HEK293 (cell line): ENCODE results near the gene WAPL.
"Not testable (repeated sequence)": the region's sequence is repeated elsewhere in the genome, so short reads cannot be mapped to it uniquely, and the experiment has no call there.

ENCODE experiments used
- CTCF ChIA-PET: fragments of 350-600 bp; formaldehyde crosslinking; extraction: SDS; loops from one replicate; lab custom pipeline; 2021; ENCODE audit warnings: antibody characterized with exemption; lab: Yijun Ruan, JAX
- POLR2A ChIA-PET: fragments of 300-600 bp; formaldehyde crosslinking; extraction: SDS; loops from one replicate; lab custom pipeline; 2020; ENCODE audit warnings: antibody characterized with exemption, inconsistent platforms; lab: Yijun Ruan, JAX
- H3K27ac ChIP-seq: fragments of 200-500 bp; sonication (Bioruptor generic); 2 replicates; pipeline ENCODE4 v1.5.1; 2014; ENCODE audit warnings: low read depth, low read length, control low read depth, inconsistent platforms; ENCODE audit errors: extremely low read depth
- H3K36me3 ChIP-seq, 2 experiments: fragments of 200-500 bp in 1 of 2; sonication (Bioruptor generic) in 1 of 2; 1 replicate in 1 of 2; 2 replicates in 1 of 2; pipeline ENCODE4 v1.5.1; 2014 to 2017; ENCODE audit warnings: inconsistent platforms in 2 of 2, low read length in 2 of 2; ENCODE audit not compliant: control insufficient read depth in 2 of 2, insufficient read depth in 1 of 2
- H3K4me1 ChIP-seq: fragments of 200-500 bp; sonication (Bioruptor generic); 2 replicates; pipeline ENCODE4 v1.5.1; 2014; ENCODE audit warnings: mild to moderate bottlenecking, low read length, inconsistent platforms; ENCODE audit not compliant: control insufficient read depth, insufficient read depth
- H3K4me3 ChIP-seq: 2 replicates; pipeline ENCODE4 v1.5.1; 2011; ENCODE audit warnings: low read depth, mild to moderate bottlenecking, control low read depth, low read length, moderate library complexity
- H3K9me3 ChIP-seq: fragments of 200-500 bp; sonication (Bioruptor generic); 2 replicates; pipeline ENCODE4 v1.5.1; 2014; ENCODE audit warnings: low read depth, low read length, inconsistent platforms; ENCODE audit not compliant: control insufficient read depth, insufficient read depth
- ATF2 ChIP-seq: fragments of 450-650 bp; formaldehyde crosslinking; IDR thresholded peaks from 2 replicates; pipeline ENCODE4 v1.5.1; 2016; ENCODE audit warnings: missing biosample characterization, missing genetic modification characterization, low read depth
- HIC1 ChIP-seq: fragments of 450-650 bp; formaldehyde crosslinking; IDR thresholded peaks from 2 replicates; pipeline ENCODE4 v1.5.1; 2016; ENCODE audit warnings: missing biosample characterization, missing genetic modification characterization
- IKZF3 ChIP-seq: fragments of 450-650 bp; IDR thresholded peaks from 2 replicates; pipeline ENCODE4 v1.5.0; 2018; ENCODE audit warnings: missing biosample characterization, mild to moderate bottlenecking, missing genetic modification characterization, moderate library complexity
- MZF1 ChIP-seq: fragments of 450-650 bp; formaldehyde crosslinking; IDR thresholded peaks from 2 replicates; pipeline ENCODE4 v1.5.1; 2017; ENCODE audit warnings: missing biosample characterization, missing genetic modification characterization, borderline replicate concordance
- REPIN1 ChIP-seq: fragments of 450-650 bp; formaldehyde crosslinking; IDR thresholded peaks from 2 replicates; pipeline ENCODE4 v1.5.1; 2017; ENCODE audit warnings: missing biosample characterization, missing genetic modification characterization, low read depth
- SALL2 ChIP-seq: fragments of 450-650 bp; formaldehyde crosslinking; IDR thresholded peaks from 2 replicates; pipeline ENCODE4 v1.5.0; 2017; ENCODE audit warnings: missing biosample characterization, mild to moderate bottlenecking, missing genetic modification characterization, borderline replicate concordance
- SETDB1 ChIP-seq: IDR thresholded peaks from one replicate; pipeline ENCODE4 v1.6.1; 2017; ENCODE audit warnings: mild to moderate bottlenecking, low read length, moderate library complexity, mixed read lengths; ENCODE audit not compliant: insufficient read length
- SP2 ChIP-seq: fragments of 450-650 bp; formaldehyde crosslinking; IDR thresholded peaks from 2 replicates; pipeline ENCODE4 v1.5.1; 2016; ENCODE audit warnings: missing biosample characterization, missing genetic modification characterization
- ZIC2 ChIP-seq: fragments of 450-650 bp; formaldehyde crosslinking; IDR thresholded peaks from 2 replicates; pipeline ENCODE4 v1.5.1; 2016; ENCODE audit warnings: missing biosample characterization, missing genetic modification characterization
- ZNF121 ChIP-seq: fragments of 450-650 bp; formaldehyde crosslinking; IDR thresholded peaks from 2 replicates; pipeline ENCODE4 v1.5.1; 2016; ENCODE audit warnings: missing biosample characterization, missing genetic modification characterization
- ZNF157 ChIP-seq: fragments of 450-650 bp; formaldehyde crosslinking; IDR thresholded peaks from 2 replicates; pipeline ENCODE4 v1.5.1; 2016; ENCODE audit warnings: missing biosample characterization, missing genetic modification characterization
- ZNF174 ChIP-seq: fragments of 450-650 bp; formaldehyde crosslinking; IDR thresholded peaks from 2 replicates; pipeline ENCODE4 v1.5.0; 2017; ENCODE audit warnings: missing biosample characterization, mild to moderate bottlenecking, missing genetic modification characterization
- ZNF175 ChIP-seq: fragments of 450-650 bp; formaldehyde crosslinking; IDR thresholded peaks from 2 replicates; pipeline ENCODE4 v1.5.1; 2016; ENCODE audit warnings: missing biosample characterization, missing genetic modification characterization
- ZNF23 ChIP-seq: fragments of 450-650 bp; formaldehyde crosslinking; IDR thresholded peaks from 2 replicates; pipeline ENCODE4 v1.5.1; 2016; ENCODE audit warnings: missing biosample characterization, missing genetic modification characterization, borderline replicate concordance
- ZNF266 ChIP-seq: fragments of 450-650 bp; formaldehyde crosslinking; IDR thresholded peaks from 2 replicates; pipeline ENCODE4 v1.5.1; 2016; ENCODE audit warnings: missing biosample characterization, missing genetic modification characterization, low read depth
- ZNF354C ChIP-seq: fragments of 450-650 bp; formaldehyde crosslinking; IDR thresholded peaks from 2 replicates; pipeline ENCODE4 v1.5.1; 2016; ENCODE audit warnings: missing biosample characterization, missing genetic modification characterization, low read depth, borderline replicate concordance
- ZNF362 ChIP-seq: fragments of 450-650 bp; formaldehyde crosslinking; IDR thresholded peaks from 2 replicates; pipeline ENCODE4 v1.5.1; 2016; ENCODE audit warnings: missing biosample characterization, missing genetic modification characterization
- ZNF48 ChIP-seq: fragments of 450-650 bp; formaldehyde crosslinking; IDR thresholded peaks from 2 replicates; pipeline ENCODE4 v1.5.1; 2016; ENCODE audit warnings: missing biosample characterization, missing genetic modification characterization
- ZNF513 ChIP-seq: fragments of 450-650 bp; IDR thresholded peaks from 2 replicates; pipeline ENCODE4 v1.5.1; 2018; ENCODE audit warnings: missing biosample characterization, missing genetic modification characterization
- ZNF530 ChIP-seq: fragments of 450-650 bp; formaldehyde crosslinking; IDR thresholded peaks from 2 replicates; pipeline ENCODE4 v1.5.1; 2016; ENCODE audit warnings: low read depth, missing biosample characterization, missing genetic modification characterization
- ZNF600 ChIP-seq: fragments of 450-650 bp; formaldehyde crosslinking; IDR thresholded peaks from 2 replicates; pipeline ENCODE4 v1.5.1; 2016; ENCODE audit warnings: missing biosample characterization, missing genetic modification characterization
- ZNF624 ChIP-seq: fragments of 450-650 bp; formaldehyde crosslinking; IDR thresholded peaks from 2 replicates; pipeline ENCODE4 v1.5.1; 2017; ENCODE audit warnings: missing biosample characterization, missing genetic modification characterization
- ZNF704 ChIP-seq: fragments of 450-650 bp; formaldehyde crosslinking; IDR thresholded peaks from 2 replicates; pipeline ENCODE4 v1.5.1; 2016; ENCODE audit warnings: missing biosample characterization, missing genetic modification characterization
- ZXDB ChIP-seq: fragments of 450-650 bp; formaldehyde crosslinking; IDR thresholded peaks from 2 replicates; pipeline ENCODE4 v1.5.1; 2016; ENCODE audit warnings: missing biosample characterization, missing genetic modification characterization

WAPL gene

GRCh38 chr10:86533328-86533727, 11.7 kb upstream of the WAPL start:
- POLR2A ChIA-PET = no interaction called here
- Histone ChIP-seq H3K9me3 (no peaks in the 10 kb centered on the region), H3K27ac (no peak overlapping the region), H3K4me1 (no peaks in the 10 kb centered on the region), H3K36me3 (no peaks in the 10 kb centered on the region), H3K4me3 (no peak overlapping the region)
- no peak for TF ChIP-seq ZNF266 (tag by site-specific recombination)
- peak; percentile 32; the same call in 1 of the 2 replicates for TF ChIP-seq ZIC2 (tag by site-specific recombination)
- peak; percentile 17; the same call in 1 of the 2 replicates for TF ChIP-seq ZNF600 (tag by site-specific recombination)
- CTCF ChIA-PET = interaction anchor here (1.5 kb wide), 1 partner anchor 133 kb away, joined by 4 read pairs; no protein-coding TSS in a partner anchor

- H3K27ac ChIP-seq, H3K4me3 ChIP-seq, POLR2A ChIA-PET, H3K36me3 ChIP-seq, H3K4me1 ChIP-seq, H3K9me3 ChIP-seq: not testable (repeated sequence)
- TF ChIP-seq ZNF362 (tag by site-specific recombination) (0 out of 2 replicates have a peak, but pooled peaks have one; percentile 5), ZNF121 (tag by site-specific recombination) (peak; percentile 85)
- CTCF ChIA-PET = interaction anchor here (2.1 kb wide), 1 partner anchor 129 kb away, joined by 7 read pairs; no protein-coding TSS in a partner anchor
These were observed 7.1 kb upstream of the WAPL start for GRCh38 chr10:86528736-86529135.

GRCh38 chr10:86526606-86527005, 5.0 kb upstream of the WAPL start:
- POLR2A ChIA-PET = no interaction called here
- no peak overlapping the region for H3K4me3 ChIP-seq
- no peaks in the 10 kb centered on the region for H3K36me3 ChIP-seq
- no peak for TF ChIP-seq SETDB1
- no peak for TF ChIP-seq HIC1 (tag by site-specific recombination)
- no peak for TF ChIP-seq ZNF624
- TF ChIP-seq MZF1 (tag by site-specific recombination) = no peak
- no peak for TF ChIP-seq ZNF23
- TF ChIP-seq ZNF175 = no peak
- TF ChIP-seq ZNF704 (tag by site-specific recombination) = no peak
- no peak for TF ChIP-seq ZNF354C
- TF ChIP-seq ZNF513 (tag by site-specific recombination) = no peak
- no peak for TF ChIP-seq IKZF3 (tag by site-specific recombination)
- TF ChIP-seq SALL2 (tag by site-specific recombination) = no peak
- TF ChIP-seq ATF2 (tag by site-specific recombination) = no peak
- no peak for TF ChIP-seq ZNF48 (tag by site-specific recombination)
- TF ChIP-seq REPIN1 (tag by site-specific recombination) = no peak
- TF ChIP-seq SP2 = no peak
- no peak for TF ChIP-seq ZNF174 (tag by site-specific recombination)
- TF ChIP-seq ZNF157 = no peak
- no peak for TF ChIP-seq ZXDB (tag by site-specific recombination)
- TF ChIP-seq ZNF530 (tag by site-specific recombination) = no peak
- peaks cover 18% of the 10 kb centered on the region for H3K4me1 ChIP-seq
- CTCF ChIA-PET = interaction anchor here (0.6 to 1.0 kb wide), 2 partner anchors 145 to 622 kb away, joined by 3 to 4 read pairs; no protein-coding TSS in a partner anchor
- no peaks in the 10 kb centered on the region for H3K9me3 ChIP-seq
- H3K27ac ChIP-seq = no peak overlapping the region
